HepG2 (cell line): ENCODE results near the gene STK32C.

Experiments
- CTCF ChIP-seq: sonication (generic); formaldehyde crosslinking; IDR thresholded peaks from 2 replicates; pipeline ENCODE4 v1.5.0; 2020; ENCODE audit warnings: mild to moderate bottlenecking, missing genetic modification reagents, moderate library complexity
- ZNF451 ChIP-seq: sonication (generic); formaldehyde crosslinking; IDR thresholded peaks from 2 replicates; pipeline ENCODE4 v1.5.0; 2020; ENCODE audit warnings: mild to moderate bottlenecking, missing genetic modification reagents

DNA sequence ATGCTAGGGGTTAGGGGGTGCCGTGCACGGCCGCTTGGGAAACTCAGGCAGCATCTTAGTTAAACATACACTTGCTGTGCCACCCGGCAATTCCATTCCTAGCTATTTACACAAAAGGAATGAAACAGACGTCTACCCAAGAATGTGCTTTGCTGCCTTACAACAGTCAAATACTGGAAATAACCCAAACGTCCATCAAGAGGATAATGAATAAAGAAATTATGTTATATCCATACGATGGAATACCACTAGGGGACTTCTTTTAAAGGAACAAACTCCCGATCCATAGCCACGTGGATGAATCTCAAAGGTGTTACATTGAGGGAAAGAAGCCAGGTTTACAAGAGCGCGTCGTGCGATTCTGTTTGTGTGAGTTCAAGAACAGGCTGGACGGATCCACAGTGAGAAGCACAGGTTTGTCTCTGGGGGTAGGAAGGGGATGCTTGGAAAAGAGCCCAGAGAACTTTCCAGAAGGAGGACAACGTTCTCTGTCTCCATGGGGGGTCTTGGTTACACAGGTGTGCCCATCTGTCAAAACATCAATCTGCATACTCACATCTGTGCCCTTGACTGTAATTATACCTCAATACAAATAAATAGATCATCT, 41.8 kb downstream of the STK32C start:
- no peak for TF ChIP-seq ZNF451 (CRISPR knock-in tag)
- no peak for TF ChIP-seq CTCF (CRISPR knock-in tag)
